H1 (cell line): Measurements from ENCODE around the gene CDC5L.

Experiments used
- CHD2 ChIP-seq: IDR thresholded peaks from 2 replicates; pipeline ENCODE4 v1.6.1; 2012; ENCODE audit warnings: low read length, improper control_type of control experiment
- CTCF ChIP-seq, 3 experiments: IDR thresholded peaks; 1 replicate in 2 of 3; 2 replicates in 1 of 3; pipeline versions ENCODE4 v1.5.1 to v1.6.1; 2011; ENCODE audit warnings: low read length in 3 of 3, mild to moderate bottlenecking in 3 of 3, inconsistent platforms in 2 of 3, low read depth in 1 of 3, moderate library complexity in 1 of 3; ENCODE audit not compliant: insufficient read depth in 1 of 3; ENCODE audit errors: control extremely low read depth in 1 of 3
- JUND ChIP-seq: IDR thresholded peaks from 2 replicates; pipeline ENCODE4 v1.6.1; 2011; ENCODE audit warnings: mild to moderate bottlenecking, improper control_type of control experiment, low read length
- MAX ChIP-seq: IDR thresholded peaks from 2 replicates; pipeline ENCODE4 v1.6.1; 2012; ENCODE audit warnings: inconsistent platforms
- POLR2A ChIP-seq, 2 experiments: IDR thresholded peaks; 1 replicate in 1 of 2; 2 replicates in 1 of 2; pipeline ENCODE4 v1.6.1; 2011; ENCODE audit warnings: low read depth in 2 of 2, low read length in 2 of 2, mild to moderate bottlenecking in 2 of 2; ENCODE audit errors: control extremely low read depth in 1 of 2
- SIN3A ChIP-seq, 2 experiments: IDR thresholded peaks in 1 of 2; conservative IDR thresholded peaks in 1 of 2; 2 replicates each; pipeline ENCODE4 v1.6.1; 2011 to 2012; ENCODE audit warnings: low read length in 2 of 2, improper control_type of control experiment in 1 of 2, low read depth in 1 of 2, mild to moderate bottlenecking in 1 of 2

- TF ChIP-seq POLR2A (IDR thresholded peaks at IDR 0.05; ENCODE audit: control extremely low read depth in 1 of 2, low read depth in 2 of 2, low read length in 2 of 2) (no peak), SIN3A (conservative IDR thresholded peaks at IDR 0.05 in 1 of 2, IDR thresholded peaks at IDR 0.05 in 1 of 2; ENCODE audit: low read depth in 1 of 2, low read length in 2 of 2) (no peak), CTCF (IDR thresholded peaks at IDR 0.05; ENCODE audit: control extremely low read depth in 1 of 3, insufficient read depth in 1 of 3, low read depth in 1 of 3, low read length in 3 of 3) (no peak), MAX (no peak), CHD2 (no peak), JUND (no peak)
Measured at GRCh38 chr6:44497807-44498206, 110.3 kb downstream of the CDC5L start.
